GM11168 (cell line): ENCODE data around the gene SLC30A1.
"Not testable (repeated sequence)": the region's sequence is repeated elsewhere in the genome, so short reads cannot be mapped to it uniquely, and the experiment has no call there.

ENCODE experiments used
- in situ Hi-C: fragments of 300-500 bp; cut with MboI; formaldehyde crosslinking; loops from one replicate; pipeline ENCODE4 v1.12.0; 2022; ENCODE audit warnings: low sequenced_read_pairs; ENCODE audit not compliant: unreplicated experiment

SLC30A1 gene

GRCh38 chr1:211588711-211589110 is 9.8 kb upstream of the SLC30A1 start:
- in situ Hi-C loops, result no loop called here

GRCh38 chr1:211587123-211587522 is 8.2 kb upstream of the SLC30A1 start:
- in situ Hi-C loops, result no loop called here

GRCh38 chr1:211586538-211586937 is 7.6 kb upstream of the SLC30A1 start:
- in situ Hi-C loops, result no loop called here

- in situ Hi-C loops, result no loop called here
Measured at GRCh38 chr1:211583011-211583992, 4.3 kb upstream of the SLC30A1 start.

- in situ Hi-C loops, result no loop called here
Measured at GRCh38 chr1:211581526-211581925, 2.6 kb upstream of the SLC30A1 start.

GRCh38 chr1:211580303-211580687 is 1.3 kb upstream of the SLC30A1 start:
- in situ Hi-C loops, result no loop called here

GRCh38 chr1:211579440-211580302 is 710 bp upstream of the SLC30A1 start:
- in situ Hi-C loops, result no loop called here

- in situ Hi-C loops, result no loop called here
Measured at GRCh38 chr1:211577819-211578639, 932 bp downstream of the SLC30A1 start.

- in situ Hi-C loops, result no loop called here
Measured at GRCh38 chr1:211577277-211577818, 1.6 kb downstream of the SLC30A1 start.

GRCh38 chr1:211576717-211577116 is 2.2 kb downstream of the SLC30A1 start:
- in situ Hi-C loops, result no loop called here

- in situ Hi-C loops, result no loop called here
Measured at GRCh38 chr1:211574705-211575104, 4.3 kb downstream of the SLC30A1 start.

- in situ Hi-C loops, result no loop called here
Measured at GRCh38 chr1:211571998-211572397, 7.0 kb downstream of the SLC30A1 start.

GRCh38 chr1:211570378-211570777 is 8.6 kb downstream of the SLC30A1 start:
- in situ Hi-C loops, result not testable (repeated sequence)

GRCh38 chr1:211566431-211567025 is 12.4 kb downstream of the SLC30A1 start:
- in situ Hi-C loops, result no loop called here

- in situ Hi-C loops, result no loop called here
Measured at GRCh38 chr1:211564084-211564483, 14.9 kb downstream of the SLC30A1 start.

GRCh38 chr1:211559222-211560010 is 19.5 kb downstream of the SLC30A1 start:
- in situ Hi-C loops, result no loop called here

GRCh38 chr1:211557894-211558625 is 20.9 kb downstream of the SLC30A1 start:
- in situ Hi-C loops, result no loop called here

- in situ Hi-C loops, result no loop called here
Measured at GRCh38 chr1:211553549-211553948, 25.4 kb downstream of the SLC30A1 start.
